HepG2 (cell line): ENCODE measurements around the gene INTU. TPM values are rescaled to one million over a fixed set of nuclear protein-coding genes. Genes with fewer than 3 reads are reported as not detected.
A peak's percentile ranks its signal among the peaks of the same experiment; 100 is the strongest.

Experiments
- ARNT2 ChIP-seq: sonication (generic); formaldehyde crosslinking; IDR thresholded peaks from 2 replicates; pipeline ENCODE4 v1.8.0; 2022; ENCODE audit warnings: mild to moderate bottlenecking, low read depth, missing genetic modification reagents, moderate library complexity
- BORCS8-MEF2B ChIP-seq: sonication (generic); formaldehyde crosslinking; IDR thresholded peaks from 2 replicates; pipeline ENCODE4 v1.8.0; 2022; ENCODE audit warnings: mild to moderate bottlenecking, missing genetic modification reagents
- BRD4 ChIP-seq: sonication (generic); formaldehyde crosslinking; IDR thresholded peaks from 2 replicates; pipeline ENCODE4 v1.4.0; 2020; ENCODE audit warnings: missing genetic modification reagents
- CEBPB ChIP-seq: IDR thresholded peaks from 2 replicates; pipeline ENCODE4 v1.6.1; 2011; ENCODE audit warnings: low read depth, low read length, improper control_type of control experiment, borderline replicate concordance
- DMAP1 ChIP-seq: IDR thresholded peaks from 2 replicates; pipeline ENCODE4 v1.6.1; 2016
- E2F1 ChIP-seq: sonication (generic); formaldehyde crosslinking; IDR thresholded peaks from 2 replicates; pipeline ENCODE4 v1.5.0; 2020; ENCODE audit warnings: missing genetic modification reagents
- HMG20A ChIP-seq: IDR thresholded peaks from 2 replicates; pipeline ENCODE4 v1.6.1; 2016; ENCODE audit warnings: borderline replicate concordance
- HNF1B ChIP-seq: sonication (generic); formaldehyde crosslinking; IDR thresholded peaks from 2 replicates; pipeline ENCODE4 v1.5.1; 2020; ENCODE audit warnings: mild to moderate bottlenecking, moderate library complexity, missing genetic modification reagents
- JUND ChIP-seq: sonication (generic); formaldehyde crosslinking; IDR thresholded peaks from 2 replicates; pipeline ENCODE4 v1.8.0; 2022; ENCODE audit warnings: mild to moderate bottlenecking, missing genetic modification reagents
- KDM6A ChIP-seq: IDR thresholded peaks from 2 replicates; pipeline ENCODE4 v1.6.1; 2016; ENCODE audit warnings: low read depth
- MBNL3 ChIP-seq: fragments of 250-450 bp; sonication (Bioruptor Pico); conservative IDR thresholded peaks from 2 replicates; pipeline ENCODE4 v1.8.0; 2022; ENCODE audit warnings: mild to moderate bottlenecking, inconsistent platforms
- NAIF1 ChIP-seq: sonication (generic); formaldehyde crosslinking; IDR thresholded peaks from 2 replicates; pipeline ENCODE4 v1.5.0; 2020; ENCODE audit warnings: mild to moderate bottlenecking, missing genetic modification reagents, borderline replicate concordance
- NCOR1 ChIP-seq: fragments of 200-600 bp; sonication (generic); IDR thresholded peaks from 2 replicates; pipeline ENCODE4 v1.7.0; 2017; ENCODE audit warnings: antibody characterized with exemption, low read length, borderline replicate concordance
- POLR2AphosphoS5 ChIP-seq: IDR thresholded peaks from 2 replicates; pipeline ENCODE4 v1.6.1; 2012; ENCODE audit warnings: low read depth, low read length
- RFX3 ChIP-seq: IDR thresholded peaks from 2 replicates; pipeline ENCODE4 v1.6.1; 2016; ENCODE audit warnings: missing biosample characterization, missing genetic modification reagents
- SP2 ChIP-seq: sonication (generic); formaldehyde crosslinking; IDR thresholded peaks from 2 replicates; pipeline ENCODE4 v1.5.1; 2020; ENCODE audit warnings: mild to moderate bottlenecking, missing genetic modification reagents
- ZBTB46 ChIP-seq: sonication (generic); formaldehyde crosslinking; IDR thresholded peaks from 2 replicates; pipeline ENCODE4 v1.4.0; 2020; ENCODE audit warnings: mild to moderate bottlenecking, missing genetic modification reagents, borderline replicate concordance
- ZFP36 ChIP-seq: fragments of 150-350 bp; IDR thresholded peaks from 2 replicates; pipeline ENCODE4 v1.6.1; 2018; ENCODE audit warnings: borderline replicate concordance, low read length, low read depth; ENCODE audit not compliant: partially characterized antibody
- ZIK1 ChIP-seq: sonication (generic); formaldehyde crosslinking; IDR thresholded peaks from 2 replicates; pipeline ENCODE4 v1.5.0; 2020; ENCODE audit warnings: mild to moderate bottlenecking, low read depth, missing genetic modification reagents, borderline replicate concordance
- ZNF207 ChIP-seq: fragments of 450-650 bp; IDR thresholded peaks from 2 replicates; pipeline ENCODE4 v1.6.1; 2016; ENCODE audit warnings: antibody characterized with exemption, borderline replicate concordance
- ZNF30 ChIP-seq: sonication (generic); formaldehyde crosslinking; IDR thresholded peaks from 2 replicates; pipeline ENCODE4 v1.5.0; 2020; ENCODE audit warnings: mild to moderate bottlenecking, missing genetic modification reagents
- ZNF576 ChIP-seq: sonication (generic); formaldehyde crosslinking; IDR thresholded peaks from 2 replicates; pipeline ENCODE4 v1.4.0; 2020; ENCODE audit warnings: mild to moderate bottlenecking, missing genetic modification reagents
- ZNF589 ChIP-seq: sonication (generic); formaldehyde crosslinking; conservative IDR thresholded peaks from 2 replicates; pipeline ENCODE4 v1.8.0; 2022; ENCODE audit warnings: mild to moderate bottlenecking, moderate library complexity, missing genetic modification reagents
- ZNF660 ChIP-seq: sonication (generic); formaldehyde crosslinking; IDR thresholded peaks from 2 replicates; pipeline ENCODE4 v1.5.1; 2020; ENCODE audit warnings: mild to moderate bottlenecking, low read depth, missing genetic modification reagents, borderline replicate concordance
- polyA plus RNA-seq, 8 experiments: library from polyadenylated mRNA; depleted of rRNA in 3 of 8; stranded (reverse) in 7 of 8; unstranded in 1 of 8; fragments of >200 nt; fragmentation: Illumina TruSeq in 4 of 8; extraction: Trizol in 4 of 8; gene quantifications; 2 replicates each; pipeline versions ENCODE4 v1.2.1 to v1.2.3, GENCODE V29; 2011 to 2016; ENCODE audit warnings: low read depth in 4 of 8, missing spikeins in 1 of 8, mixed read lengths in 1 of 8; ENCODE audit not compliant: insufficient read depth in 1 of 8
- total RNA-seq, 5 experiments: library from RNA; depleted of rRNA; stranded (reverse); fragments of >200 nt; fragmentation: Illumina TruSeq; extraction: Trizol; gene quantifications; 2 replicates each; pipeline ENCODE4 v1.2.3, GENCODE V29; 2016; ENCODE audit warnings: low read depth in 1 of 5

The INTU gene
- total and polyA plus RNA-seq, 2 of the 13 experiments (the other 11 are each of a cell fraction or from before 2014, with no cell fraction given), result 5.3 to 6.2 TPM

- 0 out of 2 replicates have a peak, but pooled peaks have one; percentile 10 for TF ChIP-seq JUND (CRISPR knock-in tag)
- TF ChIP-seq NAIF1 (CRISPR knock-in tag), result no peak
- TF ChIP-seq DMAP1 (CRISPR knock-in tag), result peak; percentile 62; the same call in 1 of the 2 replicates
- TF ChIP-seq ZNF207, result no peak
- peak; percentile 58; the same call in 1 of the 2 replicates for TF ChIP-seq CEBPB
- no peak for TF ChIP-seq ZBTB46 (CRISPR knock-in tag)
- no peak for TF ChIP-seq ZNF576 (CRISPR knock-in tag)
- no peak for TF ChIP-seq E2F1 (CRISPR knock-in tag)
- peak; percentile 58 for TF ChIP-seq POLR2AphosphoS5
- TF ChIP-seq HMG20A, result no peak
- TF ChIP-seq MBNL3 (CRISPR knock-in tag), result no peak
- TF ChIP-seq ZNF30 (CRISPR knock-in tag), result 0 out of 2 replicates have a peak, but pooled peaks have one; percentile 54
- no peak for TF ChIP-seq ZIK1 (CRISPR knock-in tag)
- TF ChIP-seq BRD4, result no peak
- peak; percentile 97 for TF ChIP-seq RFX3 (CRISPR knock-in tag)
- no peak for TF ChIP-seq ZNF660 (CRISPR knock-in tag)
- no peak for TF ChIP-seq ZFP36
- no peak for TF ChIP-seq KDM6A (CRISPR knock-in tag)
- TF ChIP-seq HNF1B, result 0 out of 2 replicates have a peak, but pooled peaks have one; percentile 50
- 0 out of 2 replicates have a peak, but pooled peaks have one; percentile 30 for TF ChIP-seq BORCS8-MEF2B (CRISPR knock-in tag)
- no peak for TF ChIP-seq ARNT2
- no peak for TF ChIP-seq ZNF589
- no peak for TF ChIP-seq SP2
- no peak; the same call in 1 of the 2 replicates for TF ChIP-seq NCOR1
Measured at GRCh38 chr4:127632420-127633403, at the start of gene INTU (continued).
